Measurements from ENCODE around the gene ARHGAP44.

ARHGAP44 gene

DNA sequence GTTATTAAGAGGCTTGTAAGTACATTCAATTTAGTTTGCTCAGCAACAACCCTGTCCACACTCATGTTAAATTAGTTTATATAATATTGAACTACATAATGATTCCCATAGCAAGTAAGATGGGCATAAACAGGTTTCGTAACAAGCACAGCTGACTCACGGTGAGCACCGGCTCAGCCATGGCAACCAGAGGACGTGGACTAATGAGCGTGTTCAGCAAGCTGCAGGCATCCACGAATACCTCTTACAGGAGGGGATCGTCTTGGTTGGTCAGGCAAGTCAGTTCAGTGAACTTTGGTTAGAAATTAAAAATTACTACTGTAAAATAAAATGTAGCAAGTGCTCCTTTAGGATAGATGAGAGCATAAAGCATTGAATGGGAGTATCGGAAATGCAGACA lies 170.1 kb downstream of the ARHGAP44 start:
- no peak overlapping the region for H3K27ac ChIP-seq
- no peak for TF ChIP-seq ZFX (IDR thresholded peaks at IDR 0.05; ENCODE audit: borderline replicate concordance)
- TF ChIP-seq, protein P1, sequence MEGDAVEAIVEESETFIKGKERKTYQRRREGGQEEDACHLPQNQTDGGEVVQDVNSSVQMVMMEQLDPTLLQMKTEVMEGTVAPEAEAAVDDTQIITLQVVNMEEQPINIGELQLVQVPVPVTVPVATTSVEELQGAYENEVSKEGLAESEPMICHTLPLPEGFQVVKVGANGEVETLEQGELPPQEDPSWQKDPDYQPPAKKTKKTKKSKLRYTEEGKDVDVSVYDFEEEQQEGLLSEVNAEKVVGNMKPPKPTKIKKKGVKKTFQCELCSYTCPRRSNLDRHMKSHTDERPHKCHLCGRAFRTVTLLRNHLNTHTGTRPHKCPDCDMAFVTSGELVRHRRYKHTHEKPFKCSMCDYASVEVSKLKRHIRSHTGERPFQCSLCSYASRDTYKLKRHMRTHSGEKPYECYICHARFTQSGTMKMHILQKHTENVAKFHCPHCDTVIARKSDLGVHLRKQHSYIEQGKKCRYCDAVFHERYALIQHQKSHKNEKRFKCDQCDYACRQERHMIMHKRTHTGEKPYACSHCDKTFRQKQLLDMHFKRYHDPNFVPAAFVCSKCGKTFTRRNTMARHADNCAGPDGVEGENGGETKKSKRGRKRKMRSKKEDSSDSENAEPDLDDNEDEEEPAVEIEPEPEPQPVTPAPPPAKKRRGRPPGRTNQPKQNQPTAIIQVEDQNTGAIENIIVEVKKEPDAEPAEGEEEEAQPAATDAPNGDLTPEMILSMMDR (IDR thresholded peaks at IDR 0.05) = no peak

DNA sequence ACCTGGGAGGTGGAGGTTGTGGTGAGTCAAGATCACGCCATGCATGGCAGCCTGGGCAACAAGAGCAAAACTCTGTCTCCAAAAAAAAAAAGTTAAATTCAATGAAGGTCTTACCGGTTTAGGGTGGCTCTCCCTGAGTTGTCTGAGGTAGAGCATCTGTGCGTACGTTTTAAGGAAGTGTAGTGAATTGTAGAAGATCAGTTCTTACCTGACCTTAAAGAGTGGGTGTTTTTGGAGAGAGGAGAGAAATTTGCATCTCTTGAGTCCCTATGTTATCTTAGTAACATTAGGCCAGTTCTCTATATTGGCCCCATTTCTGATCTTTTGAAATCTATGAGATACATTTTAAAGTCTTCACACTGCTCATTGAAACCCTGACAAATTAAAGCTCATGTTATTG lies 172.4 kb downstream of the ARHGAP44 start:
- TF ChIP-seq, protein P1 (IDR thresholded peaks at IDR 0.05) = no peak
- TF ChIP-seq ZFX (IDR thresholded peaks at IDR 0.05; ENCODE audit: borderline replicate concordance) = no peak
- no peak overlapping the region for H3K27ac ChIP-seq

DNA sequence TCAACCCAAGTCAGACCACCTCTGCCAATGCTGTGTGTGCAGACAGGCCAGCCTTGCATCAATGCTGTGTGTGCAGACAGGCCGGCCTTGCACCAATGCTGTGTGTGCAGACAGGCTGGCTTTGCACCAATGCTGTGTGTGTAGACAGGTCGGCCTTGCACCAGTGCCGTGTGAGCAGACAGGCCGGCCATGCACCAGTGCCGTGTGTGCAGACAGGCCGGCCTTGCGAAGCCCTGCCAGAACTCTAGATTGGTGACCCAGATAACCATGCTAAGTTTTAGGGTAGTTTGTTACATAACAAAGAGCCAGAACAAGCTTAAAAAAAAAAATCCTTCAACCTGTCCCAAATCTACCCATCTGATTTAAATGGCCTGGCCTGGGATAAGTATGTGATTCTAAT lies 174.2 kb downstream of the ARHGAP44 start:
- no peak for TF ChIP-seq ZFX (IDR thresholded peaks at IDR 0.05; ENCODE audit: borderline replicate concordance)
- TF ChIP-seq, protein P1 (IDR thresholded peaks at IDR 0.05) = no peak
- H3K27ac ChIP-seq = no peak overlapping the region

DNA sequence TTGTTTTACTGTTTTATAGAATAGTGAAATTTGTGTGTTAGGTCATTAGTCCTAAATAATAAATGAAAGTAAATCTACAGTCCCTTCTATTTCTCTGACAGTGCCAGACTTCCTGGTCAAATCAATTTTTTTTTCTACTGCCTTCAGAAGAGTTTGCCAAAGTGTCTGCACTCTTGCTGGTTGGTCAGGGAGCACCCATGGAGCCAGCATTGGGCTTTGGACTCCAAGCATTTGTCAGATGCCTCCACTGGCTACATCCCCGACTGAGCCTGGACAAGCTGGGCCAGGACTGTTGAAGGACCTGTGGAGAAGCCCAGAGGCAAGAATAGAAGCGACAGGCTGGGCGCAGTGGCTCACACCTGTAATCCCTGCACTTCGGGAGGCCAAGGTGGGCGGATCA lies 174.9 kb downstream of the ARHGAP44 start:
- no peak overlapping the region for H3K27ac ChIP-seq
- no peak for TF ChIP-seq ZFX (IDR thresholded peaks at IDR 0.05; ENCODE audit: borderline replicate concordance)
- TF ChIP-seq, protein P1 (IDR thresholded peaks at IDR 0.05) = no peak

DNA sequence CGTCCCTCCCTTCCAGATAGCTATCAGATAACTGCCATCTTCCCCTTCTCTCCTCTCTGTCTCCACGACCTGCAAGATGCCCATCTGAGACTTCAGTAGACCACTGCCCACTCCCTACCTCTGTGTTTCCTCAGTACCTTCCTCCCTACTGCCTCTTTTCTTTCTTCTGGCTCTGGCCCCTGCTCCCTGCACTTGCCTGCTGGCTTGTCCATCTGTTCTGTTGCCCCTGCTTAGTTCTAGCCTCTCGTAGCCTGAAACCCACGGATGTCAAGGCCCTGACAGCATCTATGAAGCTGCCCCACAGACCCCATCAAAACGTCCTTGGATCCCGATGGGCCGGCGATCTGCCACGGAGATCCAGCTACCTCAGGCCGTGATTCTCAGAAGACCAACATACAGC lies 175.5 kb downstream of the ARHGAP44 start:
- no peak overlapping the region for H3K27ac ChIP-seq
- TF ChIP-seq, protein P1 (IDR thresholded peaks at IDR 0.05) = no peak

DNA sequence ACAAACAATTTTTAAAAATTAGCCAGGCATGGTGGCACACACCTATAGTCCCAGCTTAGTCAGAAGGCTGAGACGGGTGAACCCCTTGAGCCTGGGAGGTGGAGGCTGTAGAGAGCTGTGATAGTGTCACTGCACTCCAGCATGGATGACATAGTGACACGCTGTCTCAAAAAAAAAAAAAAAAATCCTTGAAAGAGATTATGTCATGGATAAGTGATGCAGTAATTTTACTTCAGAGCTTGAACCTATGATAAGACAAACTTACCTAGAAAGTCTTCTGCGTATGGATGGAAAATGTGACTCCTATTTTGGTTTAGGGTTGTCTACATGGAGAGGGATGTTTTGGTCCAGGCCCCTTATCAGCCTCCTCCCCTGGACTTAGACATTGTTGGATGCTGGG lies 176.7 kb downstream of the ARHGAP44 start:
- TF ChIP-seq, protein P1 (IDR thresholded peaks at IDR 0.05) = no peak
- TF ChIP-seq ZFX (IDR thresholded peaks at IDR 0.05; ENCODE audit: borderline replicate concordance) = no peak
- no peak overlapping the region for H3K27ac ChIP-seq

DNA sequence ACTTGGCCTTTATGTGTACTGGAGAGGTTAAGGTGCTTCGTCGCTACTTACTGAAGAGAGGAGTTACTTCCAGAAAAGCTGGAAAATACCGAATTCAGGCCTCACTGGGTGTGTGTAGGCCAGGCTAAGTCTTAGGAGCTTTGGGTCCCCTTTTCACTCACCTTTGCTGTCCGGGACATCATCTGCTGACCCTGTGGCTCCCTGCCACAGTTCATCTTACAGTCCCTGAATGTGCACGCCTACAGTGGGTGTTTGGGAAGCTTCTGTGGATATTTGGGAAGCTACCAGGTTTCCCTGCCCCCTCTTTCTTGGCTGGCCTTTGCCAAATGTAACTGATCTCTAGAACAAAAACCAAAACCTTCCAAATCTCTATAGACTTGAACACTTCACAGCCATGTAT lies 177.1 kb downstream of the ARHGAP44 start:
- TF ChIP-seq, protein P1 (IDR thresholded peaks at IDR 0.05) = no peak
- no peak for TF ChIP-seq ZFX (IDR thresholded peaks at IDR 0.05; ENCODE audit: borderline replicate concordance)

More for the DNA sequence above, 177.1 kb downstream of the ARHGAP44 start:
- H3K27ac ChIP-seq = no peak overlapping the region

Data from 22Rv1 (cell line).